Right lobe of liver (tissue), 6 donors: ENCODE results near the gene POLR3B. TPM values are rescaled to one million over a fixed set of nuclear protein-coding genes. Genes with fewer than 3 reads are reported as not detected.

Experiments used
- ATAC-seq, 4 donors: fragments of 200-7000 bp; cut with Tn5 transposase; one replicate each; pipeline ENCODE4 v1.9.1; 2020; ENCODE audit warnings: mild to moderate bottlenecking in 4 of 4, moderate library complexity in 4 of 4
- DNase-seq, 3 donors: peaks; one replicate each; pipeline ENCODE4 v3.0.0-alpha.2; 2020
- H3K27ac ChIP-seq, 3 donors: fragments of 200-600 bp; one replicate each; pipeline ENCODE4 v1.8.0; 2022
- H3K27me3 ChIP-seq, 2 donors: fragments of 200-600 bp; one replicate each; pipeline ENCODE4 v1.8.0; 2022
- H3K36me3 ChIP-seq, 4 donors: fragments of 200-600 bp; sonication (generic) in 1 of 4; one replicate each; pipeline versions ENCODE4 v1.5.1 to v1.8.0; 2017 to 2022; ENCODE audit warnings: control low read depth in 1 of 4
- H3K4me1 ChIP-seq, 4 donors: fragments of 200-600 bp; sonication (generic) in 1 of 4; one replicate each; pipeline versions ENCODE4 v1.5.1 to v1.8.0; 2017 to 2022; ENCODE audit warnings: control low read depth in 1 of 4
- H3K4me3 ChIP-seq, 3 donors: fragments of 200-600 bp; one replicate each; pipeline ENCODE4 v1.8.0; 2022
- H3K9me3 ChIP-seq, 4 donors: fragments of 200-600 bp; sonication (generic) in 1 of 4; one replicate each; pipeline versions ENCODE4 v1.5.1 to v1.8.0; 2017 to 2022; ENCODE audit warnings: control low read depth in 1 of 4
- POLR2A ChIP-seq: fragments of 450-650 bp; IDR thresholded peaks from one replicate; pipeline ENCODE4 v1.6.1; 2017; ENCODE audit warnings: antibody characterized with exemption, mild to moderate bottlenecking
- WGBS: methylation state at CpG from one replicate; pipeline ENCODE4 v1.1.6; 2018; ENCODE audit warnings: low coverage, low lambda C conversion rate; ENCODE audit not compliant: insufficient coverage; ENCODE audit errors: missing lambda C conversion rate; 5-methylcytosine and 5-hydroxymethylcytosine counted together
- intact Hi-C, 2 donors: fragments of 100-400 bp; cut with DNase I; formaldehyde crosslinking; loops; one replicate each; pipeline versions ENCODE4 v1.11.2 to v1.14.1; 2022
- total RNA-seq, 6 experiments: library from RNA; depleted of rRNA in 2 of 6; stranded (reverse); fragments of >200 nt in 2 of 6; fragmentation: NEBNext Ultra II Directional in 3 of 6; extraction: Animal tissue kit (Norgen Biotek cat#: 25700) in 3 of 6; gene quantifications; one replicate each; pipeline versions ENCODE4 v1.1.0 to v1.2.4, GENCODE V29; 2016 to 2023
- TF ChIP-seq, protein P1 (sequence below), 4 donors: fragments of 200-600 bp in 3 of 4; fragments of 450-650 bp in 1 of 4; IDR thresholded peaks; one replicate each; pipeline versions ENCODE4 v1.5.1 to v1.8.0; 2016 to 2022; ENCODE audit warnings: antibody characterized with exemption in 4 of 4, mild to moderate bottlenecking in 2 of 4
- donor health status: DM: no; HTN: yes; CAD: no.
- donor health status: DM: no; HTN: no; CAD: no.
- donor health status: DM: no; HTN: no; CAD: no.
- donor health status: DM: no; HTN: yes; CAD: no.
- donor health status: DM: no; HTN: yes; CAD: no.

The POLR3B gene
- total RNA-seq, 6 experiments from 2014 or later, result 6.8 to 10.9 (median 8.7) TPM

GRCh38 chr12:106506691-106507090 is 149.1 kb downstream of the POLR3B start:
- no peak overlapping the region for H3K27ac ChIP-seq
- H3K36me3 ChIP-seq, result peaks cover 0 to 26% (median 9%) of the 10 kb centered on the region in 4 donors
- intact Hi-C loops, result no loop called here
- H3K4me1 ChIP-seq, result no peaks in the 10 kb centered on the region
- no peak overlapping the region for H3K4me3 ChIP-seq
- DNase-seq (no peak), ATAC-seq (no peak)
- 93% methylated on average over 9 of the region's 9 CpGs for WGBS
- no peaks in the 10 kb centered on the region for H3K9me3 ChIP-seq
- H3K27me3 ChIP-seq, result no peaks in the 10 kb centered on the region
- TF ChIP-seq POLR2A, result no peak
- TF ChIP-seq, protein P1, sequence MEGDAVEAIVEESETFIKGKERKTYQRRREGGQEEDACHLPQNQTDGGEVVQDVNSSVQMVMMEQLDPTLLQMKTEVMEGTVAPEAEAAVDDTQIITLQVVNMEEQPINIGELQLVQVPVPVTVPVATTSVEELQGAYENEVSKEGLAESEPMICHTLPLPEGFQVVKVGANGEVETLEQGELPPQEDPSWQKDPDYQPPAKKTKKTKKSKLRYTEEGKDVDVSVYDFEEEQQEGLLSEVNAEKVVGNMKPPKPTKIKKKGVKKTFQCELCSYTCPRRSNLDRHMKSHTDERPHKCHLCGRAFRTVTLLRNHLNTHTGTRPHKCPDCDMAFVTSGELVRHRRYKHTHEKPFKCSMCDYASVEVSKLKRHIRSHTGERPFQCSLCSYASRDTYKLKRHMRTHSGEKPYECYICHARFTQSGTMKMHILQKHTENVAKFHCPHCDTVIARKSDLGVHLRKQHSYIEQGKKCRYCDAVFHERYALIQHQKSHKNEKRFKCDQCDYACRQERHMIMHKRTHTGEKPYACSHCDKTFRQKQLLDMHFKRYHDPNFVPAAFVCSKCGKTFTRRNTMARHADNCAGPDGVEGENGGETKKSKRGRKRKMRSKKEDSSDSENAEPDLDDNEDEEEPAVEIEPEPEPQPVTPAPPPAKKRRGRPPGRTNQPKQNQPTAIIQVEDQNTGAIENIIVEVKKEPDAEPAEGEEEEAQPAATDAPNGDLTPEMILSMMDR (IDR thresholded peaks at IDR 0.05), result no peak

- Histone ChIP-seq H3K27me3 (no peaks in the 10 kb centered on the region), H3K4me1 (no peaks in the 10 kb centered on the region), H3K36me3 (peaks cover 0 to 11% (median 8%) of the 10 kb centered on the region in 4 donors), H3K4me3 (no peak overlapping the region), H3K9me3 (no peaks in the 10 kb centered on the region), H3K27ac (no peak overlapping the region)
- 89% methylated on average over 2 of the region's 2 CpGs for WGBS
- DNase-seq, result no peak
- intact Hi-C loops, result no loop called here
- no peak for ATAC-seq
- no peak for TF ChIP-seq POLR2A
- TF ChIP-seq, protein P1 (IDR thresholded peaks at IDR 0.05), result no peak
Observed at GRCh38 chr12:106508966-106509365, 151.4 kb downstream of the POLR3B start.

- no peak overlapping the region for H3K4me3 ChIP-seq
- peaks cover 0 to 5% (median 0%) of the 10 kb centered on the region in 4 donors for H3K36me3 ChIP-seq
- WGBS, result 83% methylated on average over 4 of the region's 5 CpGs
- H3K4me1 ChIP-seq, result no peaks in the 10 kb centered on the region
- intact Hi-C loops, result no loop called here
- H3K9me3 ChIP-seq, result no peaks in the 10 kb centered on the region
- H3K27ac ChIP-seq, result no peak overlapping the region
- TF ChIP-seq, protein P1 (IDR thresholded peaks at IDR 0.05), result no peak
- no peak for TF ChIP-seq POLR2A
- ATAC-seq, result no peak
- H3K27me3 ChIP-seq, result no peaks in the 10 kb centered on the region
- no peak for DNase-seq
Observed at GRCh38 chr12:106511365-106511764, 153.8 kb downstream of the POLR3B start.

- Histone ChIP-seq H3K9me3 (no peaks in the 10 kb centered on the region), H3K27me3 (no peaks in the 10 kb centered on the region), H3K4me1 (no peaks in the 10 kb centered on the region), H3K36me3 (no peaks in the 10 kb centered on the region), H3K27ac (no peak overlapping the region), H3K4me3 (no peak overlapping the region)
- no peak for TF ChIP-seq POLR2A
- TF ChIP-seq, protein P1 (IDR thresholded peaks at IDR 0.05), result no peak
- WGBS, result 80% methylated on average over 1 of the region's 1 CpG
- DNase-seq (no peak), ATAC-seq (no peak)
- intact Hi-C loops, result no loop called here
Observed at GRCh38 chr12:106517314-106517713, 159.8 kb downstream of the POLR3B start.

- no peaks in the 10 kb centered on the region for H3K9me3 ChIP-seq
- no peak overlapping the region for H3K4me3 ChIP-seq
- ATAC-seq (no peak), DNase-seq (no peak)
- intact Hi-C loops, result no loop called here
- no peaks in the 10 kb centered on the region for H3K4me1 ChIP-seq
- no peak for TF ChIP-seq POLR2A
- TF ChIP-seq, protein P1 (IDR thresholded peaks at IDR 0.05), result no peak
- H3K27ac ChIP-seq, result no peak overlapping the region
- 78% methylated on average over 7 of the region's 9 CpGs for WGBS
- no peaks in the 10 kb centered on the region for H3K36me3 ChIP-seq
- H3K27me3 ChIP-seq, result no peaks in the 10 kb centered on the region
Observed at GRCh38 chr12:106519607-106520021, 162.1 kb downstream of the POLR3B start.
